Left lung (tissue), 10 donors: ENCODE results near the gene AIF1. TPM values are rescaled to one million over a fixed set of nuclear protein-coding genes. Genes with fewer than 3 reads are reported as not detected.
"Not testable (repeated sequence)": the region's sequence is repeated elsewhere in the genome, so short reads cannot be mapped to it uniquely, and the experiment has no call there.

Experiments
- ATAC-seq: fragments of 200-7000 bp; cut with Tn5 transposase; one replicate; pipeline ENCODE4 v1.9.1; 2020; ENCODE audit warnings: moderate library complexity
- DNase-seq, 4 donors: peaks; one replicate each; pipeline ENCODE4 v3.0.0-alpha.2; 2013 to 2020
- H3K27ac ChIP-seq, 2 donors: fragments of 200-600 bp; sonication (generic) in 1 of 2; one replicate each; pipeline versions ENCODE4 v1.5.0 to v1.8.0; 2020 to 2021
- H3K27me3 ChIP-seq, 2 donors: fragments of 200-600 bp; sonication (generic) in 1 of 2; one replicate each; pipeline versions ENCODE4 v1.5.0 to v1.8.0; 2020 to 2021
- H3K36me3 ChIP-seq, 2 donors: fragments of 200-600 bp; sonication (generic) in 1 of 2; one replicate each; pipeline versions ENCODE4 v1.5.0 to v1.8.0; 2020 to 2021
- H3K4me1 ChIP-seq, 2 donors: fragments of 200-600 bp; one replicate each; pipeline ENCODE4 v1.8.0; 2021
- H3K4me3 ChIP-seq, 2 donors: fragments of 200-600 bp; sonication (generic) in 1 of 2; one replicate each; pipeline versions ENCODE4 v1.5.0 to v1.8.0; 2020 to 2021; ENCODE audit warnings: mild to moderate bottlenecking in 1 of 2
- H3K9me3 ChIP-seq, 2 donors: fragments of 200-600 bp; sonication (generic) in 1 of 2; one replicate each; pipeline versions ENCODE4 v1.5.0 to v1.8.0; 2020 to 2021
- intact Hi-C, 2 donors: fragments of 100-400 bp; cut with DNase I; formaldehyde crosslinking; loops; one replicate each; pipeline versions ENCODE4 v1.11.2 to v1.14.2; 2022
- polyA plus RNA-seq, 6 donors: library from polyadenylated mRNA; unstranded; fragments of 120-200 nt; gene quantifications; one replicate each; pipeline ENCODE4 v1.2.1, GENCODE V29; 2013; ENCODE audit not compliant: insufficient read length in 6 of 6
- total RNA-seq, 2 donors: library from RNA; stranded (reverse); fragmentation: NEBNext Ultra II Directional; extraction: Animal tissue kit (Norgen Biotek cat#: 25700); gene quantifications; one replicate each; pipeline ENCODE4 v1.2.1, GENCODE V29; 2021
- TF ChIP-seq, protein P1 (sequence below), 2 donors: fragments of 200-600 bp; sonication (generic) in 1 of 2; IDR thresholded peaks; one replicate each; pipeline versions ENCODE4 v1.5.0 to v1.8.0; 2021; ENCODE audit warnings: antibody characterized with exemption in 2 of 2
- donor health status: DM: no; HTN: yes; CAD: no.
- donor health status: DM: no; HTN: no; CAD: no.

AIF1 gene
- total and polyA plus RNA-seq, 8 donors = 17.9 to 96.4 (median 22.3) TPM

DNA sequence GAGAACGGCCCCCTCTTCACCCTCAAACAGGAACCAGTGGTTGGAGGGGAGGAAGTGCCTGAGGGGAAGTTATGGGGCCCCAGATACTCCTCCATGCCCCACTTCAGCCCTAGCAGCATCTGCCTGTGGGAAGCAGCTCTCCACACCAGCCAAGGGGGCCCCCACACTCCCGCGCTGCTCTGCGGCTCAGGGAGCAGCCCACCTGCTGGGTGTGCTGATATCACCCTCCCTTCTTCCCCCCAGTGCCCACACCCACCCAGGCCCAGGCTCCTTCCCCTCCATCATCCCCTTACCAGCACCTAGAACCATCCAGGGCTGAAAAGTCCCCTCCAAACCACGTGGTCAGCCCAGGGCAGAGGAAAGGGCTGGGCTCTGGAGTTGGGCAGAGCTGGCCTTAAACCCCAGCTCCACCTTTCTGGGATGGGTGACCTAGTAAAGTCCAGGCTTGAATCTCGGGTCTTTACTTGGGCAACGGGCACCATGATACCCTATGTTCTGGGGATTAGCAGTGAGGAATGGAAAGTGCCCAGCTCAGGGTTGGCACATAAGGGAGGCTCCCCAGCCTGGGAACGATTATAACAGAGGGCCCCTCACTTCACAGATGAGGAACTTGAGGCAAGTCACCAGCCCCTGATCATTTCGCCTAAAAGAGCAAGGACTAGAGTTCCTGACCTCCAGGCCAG lies 28.3 kb upstream of the AIF1 start:
- H3K4me3 ChIP-seq = peak overlapping the region in 1 of 2 donors; percentile 53
- DNase-seq = peak in 2 of 4 donors; percentile 62 to 82
- intact Hi-C loops = no loop called here
- H3K9me3 ChIP-seq = no peaks in the 10 kb centered on the region
- H3K27ac ChIP-seq = peak overlapping the region; percentile 53 to 92
- no peaks in the 10 kb centered on the region for H3K36me3 ChIP-seq
- no peaks in the 10 kb centered on the region for H3K27me3 ChIP-seq
- TF ChIP-seq, protein P1, sequence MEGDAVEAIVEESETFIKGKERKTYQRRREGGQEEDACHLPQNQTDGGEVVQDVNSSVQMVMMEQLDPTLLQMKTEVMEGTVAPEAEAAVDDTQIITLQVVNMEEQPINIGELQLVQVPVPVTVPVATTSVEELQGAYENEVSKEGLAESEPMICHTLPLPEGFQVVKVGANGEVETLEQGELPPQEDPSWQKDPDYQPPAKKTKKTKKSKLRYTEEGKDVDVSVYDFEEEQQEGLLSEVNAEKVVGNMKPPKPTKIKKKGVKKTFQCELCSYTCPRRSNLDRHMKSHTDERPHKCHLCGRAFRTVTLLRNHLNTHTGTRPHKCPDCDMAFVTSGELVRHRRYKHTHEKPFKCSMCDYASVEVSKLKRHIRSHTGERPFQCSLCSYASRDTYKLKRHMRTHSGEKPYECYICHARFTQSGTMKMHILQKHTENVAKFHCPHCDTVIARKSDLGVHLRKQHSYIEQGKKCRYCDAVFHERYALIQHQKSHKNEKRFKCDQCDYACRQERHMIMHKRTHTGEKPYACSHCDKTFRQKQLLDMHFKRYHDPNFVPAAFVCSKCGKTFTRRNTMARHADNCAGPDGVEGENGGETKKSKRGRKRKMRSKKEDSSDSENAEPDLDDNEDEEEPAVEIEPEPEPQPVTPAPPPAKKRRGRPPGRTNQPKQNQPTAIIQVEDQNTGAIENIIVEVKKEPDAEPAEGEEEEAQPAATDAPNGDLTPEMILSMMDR (IDR thresholded peaks at IDR 0.05) = no peak
- ATAC-seq = peak; percentile 62
- peaks cover 0 to 65% of the 10 kb centered on the region in 2 donors for H3K4me1 ChIP-seq

- DNase-seq (no peak), ATAC-seq (no peak)
- Histone ChIP-seq H3K36me3 (no peaks in the 10 kb centered on the region), H3K9me3 (no peaks in the 10 kb centered on the region), H3K4me3 (peak overlapping the region in 1 of 2 donors; percentile 53), H3K27ac (peak overlapping the region in 1 of 2 donors; percentile 92), H3K27me3 (no peaks in the 10 kb centered on the region), H3K4me1 (peaks cover 0 to 56% of the 10 kb centered on the region in 2 donors)
- TF ChIP-seq, protein P1 (IDR thresholded peaks at IDR 0.05) = no peak
- intact Hi-C loops = no loop called here
Measured at GRCh38 chr6:31587791-31588777, 26.9 kb upstream of the AIF1 start.

DNA sequence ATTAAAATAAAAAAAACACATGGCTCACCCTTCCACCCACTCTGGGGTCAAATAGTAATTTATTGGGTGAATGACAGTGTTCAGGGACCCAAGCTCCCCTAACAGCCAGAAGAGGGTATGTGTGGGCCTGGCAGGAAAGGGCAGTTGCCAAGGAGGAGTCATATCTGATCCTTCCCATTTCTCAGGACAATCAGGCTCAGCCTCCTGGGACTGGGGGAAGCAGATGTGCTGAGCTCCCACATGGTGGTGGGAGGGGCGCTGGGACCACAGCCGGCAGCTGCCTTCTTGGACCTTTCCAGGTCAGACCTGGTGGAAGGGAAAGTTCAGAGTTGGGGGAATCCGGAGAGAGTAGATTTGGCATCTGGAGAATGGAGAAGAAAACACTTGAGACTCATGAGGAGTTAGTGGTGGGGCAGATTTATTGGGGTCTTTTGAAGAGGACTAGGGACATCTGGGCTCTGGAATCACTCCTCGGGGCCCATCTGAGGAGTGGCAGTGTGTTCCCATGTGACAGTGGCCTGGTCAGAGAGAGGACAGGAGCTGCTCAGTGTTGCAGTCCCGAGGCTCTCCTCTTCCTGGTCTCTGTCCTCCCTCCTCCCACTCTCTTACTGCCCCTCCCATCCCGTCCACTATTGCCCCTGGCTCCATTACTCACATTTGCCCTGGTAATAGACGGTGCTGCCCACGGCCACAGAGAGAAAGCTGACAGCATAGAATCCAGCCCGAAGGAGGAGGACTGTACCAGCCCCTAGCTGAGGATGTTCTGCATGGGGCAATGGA lies 26.0 kb upstream of the AIF1 start:
- Histone ChIP-seq H3K4me1 (peaks cover 0 to 52% of the 10 kb centered on the region in 2 donors), H3K27ac (peak overlapping the region in 1 of 2 donors; percentile 13), H3K4me3 (peak overlapping the region in 1 of 2 donors; percentile 53), H3K9me3 (no peaks in the 10 kb centered on the region), H3K36me3 (no peaks in the 10 kb centered on the region), H3K27me3 (no peaks in the 10 kb centered on the region)
- ATAC-seq = no peak
- TF ChIP-seq, protein P1 (IDR thresholded peaks at IDR 0.05) = no peak
- DNase-seq = no peak
- intact Hi-C loops = no loop called here

DNA sequence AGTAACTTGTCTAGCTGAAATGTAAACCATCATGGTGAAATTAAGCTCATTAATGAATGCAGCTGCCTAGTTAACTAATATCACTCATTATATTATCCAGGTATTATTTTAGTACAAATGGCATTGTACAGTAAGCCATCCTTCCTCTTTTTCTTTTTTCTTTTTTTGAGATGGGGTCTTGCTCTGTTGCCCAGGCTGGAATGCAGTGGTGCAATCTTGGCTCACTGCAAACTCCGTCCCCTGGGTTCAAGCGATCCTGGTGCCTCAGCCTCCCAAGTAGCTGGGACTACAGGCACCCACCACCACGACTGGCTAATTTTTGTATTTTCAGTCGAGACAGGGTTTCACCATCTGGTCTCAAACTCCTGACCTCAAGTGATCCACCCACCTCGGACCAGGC lies 24.3 kb upstream of the AIF1 start:
- DNase-seq, H3K9me3 ChIP-seq, H3K36me3 ChIP-seq, H3K27me3 ChIP-seq, H3K27ac ChIP-seq, ATAC-seq, H3K4me3 ChIP-seq: not testable (repeated sequence)
- peaks cover 0 to 36% of the 10 kb centered on the region in 2 donors for H3K4me1 ChIP-seq
- intact Hi-C loops = loop anchor here (10.0 kb wide), 2 partner anchors 46 to 96 kb away; partner anchors contain the start of genes ATP6V1G2 (in 1 of the 2), DDX39B (in 1 of the 2), MICB (in 1 of the 2) and NFKBIL1 (in 1 of the 2)

GRCh38 chr6:31592396-31592771 lies 22.6 kb upstream of the AIF1 start:
- DNase-seq (no peak), ATAC-seq (no peak)
- intact Hi-C loops = loop anchor here (10.0 kb wide), 2 partner anchors 48 to 98 kb away; partner anchors contain the start of genes ATP6V1G2 (in 1 of the 2), DDX39B (in 1 of the 2), MICB (in 1 of the 2) and NFKBIL1 (in 1 of the 2)
- Histone ChIP-seq H3K36me3 (no peaks in the 10 kb centered on the region), H3K27me3 (no peaks in the 10 kb centered on the region), H3K27ac (no peak overlapping the region), H3K4me3 (no peak overlapping the region), H3K9me3 (no peaks in the 10 kb centered on the region), H3K4me1 (peaks cover 0 to 32% of the 10 kb centered on the region in 2 donors)
- TF ChIP-seq, protein P1 (IDR thresholded peaks at IDR 0.05) = no peak
